ENCODE data around the gene AMER3. TPM values are rescaled to one million over a fixed set of nuclear protein-coding genes. Genes with fewer than 3 reads are reported as not detected.

The AMER3 gene
- total and polyA plus RNA-seq, 10 donors, result not detected

- H3K4me3 ChIP-seq, result peak overlapping the region; percentile 64 to 97 (median 80)
- peak overlapping the region in 7 of 8 donors; percentile 75 to 97 (median 92) for H3K27ac ChIP-seq
- H3K4me1 ChIP-seq, result peaks cover 5 to 21% (median 16%) of the 10 kb centered on the region in 6 donors
- no peaks in the 10 kb centered on the region for H3K9me3 ChIP-seq
- peak; percentile 83 for DNase-seq
- no peaks in the 10 kb centered on the region for H3K36me3 ChIP-seq
- intact Hi-C loops (cut with DNase I; ENCODE audit: low total_unique reads), result loop anchor here (5.0 kb wide), 1 partner anchor 74 kb away; no protein-coding TSS in a partner anchor
- WGBS, 5 donors, result 23 to 36% (median 29%) methylated on average over 26 to 30 of the region's 30 CpGs
- peaks cover 0 to 11% (median 0%) of the 10 kb centered on the region in 7 donors for H3K27me3 ChIP-seq (replicated peaks in 1 of 7)
- TF ChIP-seq POLR2A (IDR thresholded peaks at IDR 0.05) (no peak), CTCF (IDR thresholded peaks at IDR 0.05 in 8 of 11, conservative IDR thresholded peaks at IDR 0.05 in 3 of 11) (no peak), POLR2AphosphoS5 (IDR thresholded peaks at IDR 0.05) (no peak)
These were observed 43.3 kb downstream of the AMER3 start for GRCh38 chr2:130798472-130799218.

- no peaks in the 10 kb centered on the region for H3K9me3 ChIP-seq
- no peak overlapping the region for H3K4me3 ChIP-seq
- DNase-seq, result no peak
- peaks cover 5 to 21% (median 16%) of the 10 kb centered on the region in 6 donors for H3K4me1 ChIP-seq
- intact Hi-C loops (cut with DNase I; ENCODE audit: low total_unique reads), result loop anchor here (5.0 kb wide), 1 partner anchor 73 kb away; no protein-coding TSS in a partner anchor
- TF ChIP-seq POLR2A (IDR thresholded peaks at IDR 0.05), result no peak
- no peak for TF ChIP-seq POLR2AphosphoS5 (IDR thresholded peaks at IDR 0.05)
- TF ChIP-seq CTCF (IDR thresholded peaks at IDR 0.05 in 8 of 11, conservative IDR thresholded peaks at IDR 0.05 in 3 of 11), result no peak
- no peaks in the 10 kb centered on the region for H3K36me3 ChIP-seq
- 89 to 100% (median 93%) methylated on average over 1 of the region's 1 CpG; no CpG with 5 or more reads in 1 of the 5 donors for WGBS, 5 donors
- H3K27me3 ChIP-seq (replicated peaks in 1 of 7), result peaks cover 0 to 11% (median 0%) of the 10 kb centered on the region in 7 donors
- no peak overlapping the region for H3K27ac ChIP-seq
These were observed 44.0 kb downstream of the AMER3 start for GRCh38 chr2:130799295-130799694.

GRCh38 chr2:130805613-130806012 is 50.3 kb downstream of the AMER3 start:
- peaks cover 0 to 7% (median 0%) of the 10 kb centered on the region in 7 donors for H3K27me3 ChIP-seq (replicated peaks in 1 of 7)
- TF ChIP-seq POLR2AphosphoS5 (IDR thresholded peaks at IDR 0.05), result no peak
- TF ChIP-seq CTCF (IDR thresholded peaks at IDR 0.05 in 8 of 11, conservative IDR thresholded peaks at IDR 0.05 in 3 of 11), result no peak
- no peak for TF ChIP-seq POLR2A (IDR thresholded peaks at IDR 0.05)
- no peak overlapping the region for H3K27ac ChIP-seq
- no peaks in the 10 kb centered on the region for H3K4me1 ChIP-seq
- peak; percentile 19 for DNase-seq
- no peaks in the 10 kb centered on the region for H3K9me3 ChIP-seq
- intact Hi-C loops (cut with DNase I; ENCODE audit: low total_unique reads), result no loop called here
- 67 to 80% (median 69%) methylated on average over 4 of the region's 4 CpGs for WGBS, 5 donors
- H3K36me3 ChIP-seq, result no peaks in the 10 kb centered on the region
- H3K4me3 ChIP-seq, result no peak overlapping the region

- DNase-seq, result peak; percentile 32
- Histone ChIP-seq H3K27me3 (replicated peaks in 1 of 7) (peaks cover 0 to 7% (median 0%) of the 10 kb centered on the region in 7 donors), H3K4me3 (no peak overlapping the region), H3K9me3 (no peaks in the 10 kb centered on the region), H3K36me3 (no peaks in the 10 kb centered on the region), H3K27ac (no peak overlapping the region), H3K4me1 (no peaks in the 10 kb centered on the region)
- WGBS, 5 donors, result 54 to 66% (median 61%) methylated on average over 4 of the region's 4 CpGs
- intact Hi-C loops (cut with DNase I; ENCODE audit: low total_unique reads), result no loop called here
- TF ChIP-seq CTCF (IDR thresholded peaks at IDR 0.05 in 8 of 11, conservative IDR thresholded peaks at IDR 0.05 in 3 of 11) (no peak), POLR2AphosphoS5 (IDR thresholded peaks at IDR 0.05) (no peak), POLR2A (IDR thresholded peaks at IDR 0.05) (no peak)
These were observed 51.0 kb downstream of the AMER3 start for GRCh38 chr2:130806370-130806769.
